HG02981 (cell line): ENCODE results near the gene GABRG3.

Experiments
- ATAC-seq: cut with Tn5 transposase; IDR thresholded peaks from one replicate; pipeline ENCODE4 v1.9.1; 2021; ENCODE audit warnings: mild to moderate bottlenecking, moderate library complexity; ENCODE audit not compliant: unreplicated experiment

The GABRG3 gene

DNA sequence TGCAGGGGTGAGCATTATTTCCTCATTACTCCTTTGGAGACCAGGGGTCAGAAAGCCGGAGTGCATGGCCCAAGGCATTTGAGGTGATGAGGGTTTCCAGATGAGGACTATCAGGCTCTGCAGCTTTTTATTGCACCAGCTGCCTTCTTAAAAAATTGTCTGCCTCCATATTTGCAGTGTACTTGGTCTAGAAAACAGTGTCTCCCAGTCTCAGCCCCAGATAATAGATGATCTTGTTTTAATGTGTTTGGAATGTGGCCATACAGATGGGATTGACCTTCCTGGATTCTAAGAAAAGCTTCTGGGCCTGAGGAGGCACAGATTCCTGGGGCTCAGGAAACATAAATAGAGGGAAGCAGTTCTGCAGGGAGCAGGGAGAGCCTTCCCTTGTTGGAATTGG is 123.3 kb downstream of the GABRG3 start:
- no peak for ATAC-seq

DNA sequence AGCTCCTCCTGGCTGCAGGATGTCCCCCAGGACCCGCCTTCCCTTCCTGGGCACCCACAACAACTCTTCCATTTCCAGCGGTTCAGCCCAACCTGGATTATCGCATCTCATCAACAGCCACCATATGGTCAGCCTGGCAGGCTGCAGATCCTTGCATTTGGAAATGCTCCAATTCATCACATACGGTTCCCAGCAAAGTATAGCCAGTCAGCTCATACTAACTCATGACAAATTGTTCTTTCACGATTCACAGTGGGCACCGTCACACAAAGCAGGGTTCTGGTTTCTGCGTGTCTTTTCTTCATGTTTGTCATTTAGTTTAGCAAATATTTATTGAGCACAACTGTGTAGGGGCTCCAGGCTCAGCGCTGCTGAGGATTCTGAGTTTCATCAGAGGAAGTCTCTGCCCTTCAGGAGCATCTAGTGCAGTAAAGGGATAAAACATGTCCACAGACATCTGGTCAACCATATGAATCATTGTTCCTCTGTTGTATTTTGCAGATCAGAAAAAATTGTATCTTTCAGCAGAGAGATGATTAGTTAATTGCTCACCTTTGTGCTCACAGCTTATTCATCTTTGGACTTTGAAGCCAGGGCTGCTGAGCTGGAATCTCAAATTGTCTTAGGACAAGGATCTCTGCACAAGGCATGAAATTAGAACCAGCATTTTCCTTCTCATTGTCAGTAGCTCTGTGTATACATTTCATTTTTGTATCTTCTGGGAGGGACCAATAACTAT is 125.1 kb downstream of the GABRG3 start:
- no peak for ATAC-seq

DNA sequence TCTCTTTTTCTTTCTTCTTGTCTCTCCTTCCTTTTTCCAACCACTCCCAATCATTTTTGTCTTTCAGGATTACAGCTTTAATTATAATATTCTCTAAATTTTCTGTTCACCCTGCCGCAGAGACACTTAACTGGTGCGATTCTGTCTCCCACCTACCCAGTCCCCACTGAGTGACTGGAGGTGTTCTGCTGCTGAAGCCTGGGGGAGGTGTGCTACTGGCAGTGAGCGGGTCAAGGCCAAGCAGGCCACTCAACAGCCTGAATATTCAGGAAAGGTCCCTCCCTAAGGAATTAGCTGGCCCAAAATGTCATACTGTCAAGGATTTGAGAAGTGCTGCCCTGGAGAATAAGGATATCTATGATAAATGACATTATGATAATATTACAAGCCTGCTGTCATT is 126.5 kb downstream of the GABRG3 start:
- ATAC-seq, result no peak

DNA sequence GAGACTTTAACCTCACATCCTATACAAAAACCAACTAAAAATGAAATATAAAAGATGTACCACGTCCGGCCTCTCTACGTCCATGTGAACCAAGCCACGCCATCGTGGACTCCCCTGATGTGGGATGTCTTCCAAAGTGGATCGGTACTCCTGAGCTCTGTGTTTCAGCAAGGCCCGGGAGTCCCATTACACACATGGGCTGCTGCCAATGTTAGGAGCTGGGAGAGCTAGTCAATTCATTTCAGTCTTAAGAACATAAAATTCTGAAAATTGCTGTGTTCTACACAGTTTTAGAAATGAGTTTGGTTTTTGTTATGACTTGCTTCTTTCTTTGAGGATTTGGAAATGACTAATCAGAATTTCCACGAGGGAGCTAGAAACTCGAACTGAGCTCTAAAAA is 131.0 kb downstream of the GABRG3 start:
- no peak for ATAC-seq

DNA sequence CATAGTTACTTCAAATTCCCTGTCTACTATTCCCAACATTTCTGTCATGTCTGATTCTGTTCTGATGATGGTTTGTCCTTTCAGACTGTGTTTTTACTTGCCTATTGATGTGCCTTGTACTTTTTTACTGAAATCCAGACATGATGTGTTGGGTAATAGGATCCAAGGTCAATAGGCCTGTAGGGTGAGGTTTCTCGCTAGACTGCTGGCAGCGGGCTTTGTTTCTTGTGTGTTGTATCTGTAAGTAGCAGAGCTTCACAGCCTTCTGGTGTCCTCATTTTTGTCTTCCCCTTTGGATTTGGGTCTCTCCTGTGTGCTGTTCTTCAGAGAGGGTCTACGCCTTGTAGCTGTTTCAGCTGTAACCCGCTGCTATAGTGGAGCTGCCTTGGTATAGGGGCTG is 140.3 kb downstream of the GABRG3 start:
- no peak for ATAC-seq

DNA sequence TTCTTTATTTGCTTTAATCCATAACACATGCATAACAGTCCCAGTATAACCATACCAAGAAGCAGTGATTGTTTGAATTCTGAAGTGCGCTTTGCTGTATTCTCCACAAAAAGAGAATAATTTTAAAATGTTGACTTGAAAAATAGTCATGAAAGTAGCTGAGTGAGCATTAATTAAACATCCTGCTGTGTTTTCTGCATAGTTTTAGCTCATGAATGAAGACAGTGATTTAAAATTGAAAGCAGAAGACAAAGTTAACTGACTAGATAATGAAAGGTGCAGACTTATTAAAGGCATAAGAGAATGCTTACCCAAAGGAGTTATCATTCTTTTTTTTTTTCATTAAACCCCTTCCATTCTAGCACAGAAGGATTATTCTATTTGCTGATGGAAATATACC is 143.5 kb downstream of the GABRG3 start:
- ATAC-seq, result no peak

DNA sequence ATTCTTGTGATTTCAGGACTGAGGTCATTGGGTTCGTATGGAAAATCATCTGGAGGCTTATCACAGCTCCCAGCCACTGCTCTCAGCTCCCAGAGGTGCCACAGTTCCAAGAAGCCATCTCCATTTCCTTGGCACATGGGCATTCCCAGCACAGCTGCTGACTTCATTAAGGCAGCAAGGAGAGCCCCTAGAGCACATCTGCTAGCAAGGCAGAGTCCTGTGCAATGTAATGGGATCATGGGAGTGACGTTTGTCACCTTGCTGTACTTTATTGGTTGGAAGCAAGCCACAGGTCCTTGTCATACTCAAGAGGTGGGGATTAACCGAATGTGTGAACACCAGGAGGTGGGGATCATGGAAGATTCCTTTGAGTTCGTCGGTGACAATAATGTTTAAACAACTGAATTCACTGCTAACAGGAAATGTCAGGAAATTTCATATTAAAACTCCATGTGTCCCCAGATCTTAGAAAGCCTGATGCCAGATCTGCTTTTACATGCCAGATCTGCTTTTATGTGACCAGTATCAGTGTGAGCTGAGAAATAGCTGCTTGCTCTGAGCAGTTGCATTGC is 148.8 kb downstream of the GABRG3 start:
- no peak for ATAC-seq

DNA sequence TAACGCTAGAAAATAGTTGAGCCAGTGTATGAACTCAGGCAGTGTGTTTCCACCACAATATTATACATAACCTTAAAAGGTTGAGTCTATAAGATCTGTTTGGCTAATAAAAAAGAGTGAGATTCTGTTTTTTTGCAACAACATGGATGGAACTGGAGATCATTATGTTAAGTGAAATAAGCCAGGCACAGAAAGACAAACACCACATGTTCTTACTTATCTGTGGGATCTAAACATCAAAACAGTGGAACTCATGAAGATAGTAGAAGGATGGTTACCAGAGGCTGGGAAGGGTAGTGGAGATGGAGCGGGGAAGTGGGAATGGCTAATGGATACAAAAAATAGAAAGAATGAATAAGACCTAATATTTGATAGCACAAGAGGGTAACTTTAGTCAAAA is 150.7 kb downstream of the GABRG3 start:
- no peak for ATAC-seq

DNA sequence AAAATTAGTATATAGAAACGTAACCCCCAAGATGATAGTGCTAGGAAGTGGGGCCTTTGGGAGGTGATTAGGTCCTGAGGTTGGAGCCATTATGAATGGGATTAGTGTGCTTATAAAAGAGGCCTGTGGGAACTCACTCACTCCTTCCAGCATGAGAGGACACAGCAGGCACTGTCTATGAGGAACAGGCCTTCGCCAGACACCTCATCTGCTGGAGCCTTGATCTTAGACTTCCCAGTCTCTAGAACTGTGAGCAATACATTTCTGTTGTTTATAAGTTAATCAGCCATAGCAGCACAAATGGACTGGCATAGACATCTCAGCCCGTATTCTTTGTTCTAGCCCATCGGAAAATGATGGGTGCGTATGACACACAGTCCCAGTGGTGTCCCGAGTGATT is 152.3 kb downstream of the GABRG3 start:
- no peak for ATAC-seq

DNA sequence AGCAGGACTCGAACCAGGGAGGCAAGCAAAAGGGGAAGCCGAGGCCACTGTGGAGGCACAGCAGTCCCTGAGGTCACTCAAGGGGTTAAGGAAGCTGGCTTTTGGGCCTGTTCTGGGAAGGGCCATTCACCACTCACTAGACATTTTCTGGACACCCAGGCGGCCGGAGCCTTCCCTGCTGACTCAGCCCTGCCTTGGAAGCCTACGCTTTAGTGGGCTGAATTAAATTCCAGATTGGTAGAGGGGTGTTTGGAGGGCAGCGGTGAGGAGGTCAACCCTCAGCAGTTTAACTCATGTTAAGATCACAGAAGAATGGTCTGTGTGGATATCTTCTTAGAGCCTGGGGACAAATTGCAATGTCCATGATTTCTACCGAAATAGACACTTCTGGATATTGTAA is 152.8 kb downstream of the GABRG3 start:
- ATAC-seq, result no peak

DNA sequence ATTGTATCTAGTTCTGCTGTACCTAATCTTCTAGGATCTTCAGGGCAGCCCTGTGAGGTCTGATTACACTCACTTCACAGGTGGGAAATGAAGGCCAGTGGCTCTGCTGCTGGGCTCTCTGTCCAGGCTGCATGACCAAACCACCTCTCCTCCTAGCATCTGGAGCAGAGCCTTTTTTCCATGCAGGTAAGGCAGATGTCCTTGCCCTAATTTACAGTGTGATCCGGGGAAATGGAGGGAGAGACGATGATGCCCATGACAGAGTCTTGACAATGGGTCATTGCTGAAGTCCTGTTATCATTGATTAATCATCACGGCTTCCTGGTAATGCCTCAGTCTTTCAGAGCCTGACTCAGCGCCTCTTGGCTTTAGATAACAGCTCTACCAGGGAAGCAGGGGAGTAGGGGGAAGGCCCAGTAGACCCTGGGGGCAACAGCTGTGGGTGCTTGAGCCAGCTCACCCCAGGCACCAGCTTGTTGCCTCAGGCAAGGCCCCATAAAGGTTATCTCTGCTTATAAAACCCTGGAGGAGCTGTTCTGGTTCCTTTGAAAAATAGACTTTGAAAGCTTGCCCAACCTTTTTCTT is 153.4 kb downstream of the GABRG3 start:
- no peak for ATAC-seq

DNA sequence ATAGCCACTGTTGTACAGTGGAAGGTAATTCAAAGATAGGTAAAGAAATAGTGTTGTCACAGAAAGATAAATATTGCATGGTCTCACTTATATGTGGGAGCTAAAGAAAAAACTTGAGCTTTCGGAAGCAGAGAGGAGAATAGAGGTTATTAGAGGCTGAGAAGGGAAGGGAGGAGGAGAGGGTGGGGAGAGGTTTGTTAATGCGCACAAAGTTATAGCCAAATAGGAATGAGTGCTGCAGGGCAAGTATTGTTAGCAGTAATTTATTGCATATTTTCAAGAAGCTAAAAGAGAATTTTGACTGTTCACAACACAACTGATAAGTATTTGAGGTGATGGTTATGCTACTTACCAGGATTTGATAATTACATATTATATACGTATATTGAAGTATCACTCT is 154.2 kb downstream of the GABRG3 start:
- ATAC-seq, result no peak

DNA sequence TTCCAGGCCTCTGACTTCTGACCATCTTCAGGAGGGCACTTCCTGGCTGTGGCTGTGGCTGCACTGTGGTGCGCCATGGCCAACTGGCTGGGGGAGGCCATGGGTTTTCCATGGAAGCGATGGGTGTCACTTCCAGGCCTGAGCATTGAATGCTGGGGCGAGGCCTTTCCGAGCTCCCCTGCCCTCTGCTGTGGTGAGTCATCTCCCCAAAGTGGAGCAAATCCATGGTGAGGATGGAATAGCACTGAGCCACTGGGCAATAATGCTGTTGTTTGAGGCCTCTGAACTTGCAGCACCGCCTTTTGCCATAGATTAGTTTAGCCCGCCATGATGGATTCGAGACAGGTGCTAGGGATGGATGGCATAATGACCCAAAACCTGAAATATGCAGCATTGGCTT is 155.5 kb downstream of the GABRG3 start:
- ATAC-seq, result no peak

DNA sequence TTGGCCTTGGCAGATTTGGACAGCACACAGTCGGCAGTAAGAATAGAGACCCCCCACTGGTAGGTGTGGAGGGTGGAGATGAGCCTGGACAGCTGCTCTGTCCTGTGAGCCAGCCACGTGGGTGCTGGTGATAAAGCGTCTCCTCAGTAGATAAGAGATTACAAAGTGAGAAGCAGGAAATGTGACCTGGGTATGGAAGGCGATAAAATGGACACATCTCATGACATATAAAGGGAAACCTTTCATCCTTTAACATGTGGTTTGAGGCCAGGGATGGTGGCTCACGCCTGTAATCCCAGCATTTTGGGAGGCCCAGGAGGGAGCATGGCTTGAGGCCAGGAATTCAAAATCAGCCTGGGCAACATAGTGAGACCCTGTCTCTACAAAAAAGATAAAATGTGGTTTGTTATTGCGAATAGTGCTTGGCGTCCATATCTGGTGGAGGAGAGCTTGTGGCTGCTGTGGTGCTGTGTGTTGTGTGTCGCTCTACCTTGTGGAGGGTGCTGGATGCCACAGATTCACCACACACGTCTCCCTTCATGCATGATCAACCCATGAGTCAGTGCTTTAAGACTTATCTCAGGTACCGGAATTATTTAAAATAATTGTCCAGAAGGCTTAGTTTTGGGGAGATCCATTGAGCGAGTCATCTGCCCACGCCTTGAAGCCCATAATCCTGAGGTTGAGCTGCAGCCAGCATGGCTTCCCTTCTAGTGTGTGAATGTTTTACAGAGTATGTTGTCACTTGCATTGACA is 157.0 kb downstream of the GABRG3 start:
- no peak for ATAC-seq

DNA sequence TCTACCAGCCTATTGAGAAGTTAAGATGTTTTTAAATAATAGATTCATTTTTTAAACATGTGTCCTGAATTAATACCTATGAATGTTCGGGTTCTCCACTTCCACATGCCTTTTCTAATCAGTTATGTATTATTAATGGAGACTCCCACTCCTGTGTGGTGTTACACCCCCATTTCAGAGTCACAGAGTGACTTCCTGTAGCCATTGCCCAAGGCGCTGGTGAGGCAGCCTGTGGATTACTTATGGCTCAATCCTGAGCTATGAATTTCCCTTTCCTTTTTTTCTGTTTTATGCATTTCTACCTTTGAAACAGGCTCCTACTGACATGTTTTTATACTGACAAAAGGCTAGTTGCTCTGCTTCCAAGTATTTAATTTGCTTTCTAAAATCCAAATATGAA is 162.3 kb downstream of the GABRG3 start:
- ATAC-seq, result no peak

DNA sequence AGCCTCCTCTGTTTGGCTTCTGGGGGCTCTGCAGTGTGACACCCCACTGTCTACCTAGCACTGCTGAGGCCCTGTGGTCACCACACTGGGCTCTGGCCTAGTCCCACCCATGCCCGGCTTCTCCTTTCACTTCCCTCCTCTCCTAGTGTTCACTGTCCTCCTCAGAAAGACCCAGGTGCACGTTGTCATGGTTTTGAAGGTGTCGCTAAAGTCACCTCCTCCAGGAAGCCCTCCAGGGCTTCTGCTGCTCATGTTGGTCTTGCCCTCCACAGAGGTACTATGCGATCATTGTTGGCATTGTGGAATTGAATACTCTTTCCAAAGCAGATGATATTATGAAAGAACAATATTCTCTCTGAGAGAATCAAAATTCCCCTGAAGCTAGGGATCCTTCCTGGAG is 163.5 kb downstream of the GABRG3 start:
- ATAC-seq, result no peak

DNA sequence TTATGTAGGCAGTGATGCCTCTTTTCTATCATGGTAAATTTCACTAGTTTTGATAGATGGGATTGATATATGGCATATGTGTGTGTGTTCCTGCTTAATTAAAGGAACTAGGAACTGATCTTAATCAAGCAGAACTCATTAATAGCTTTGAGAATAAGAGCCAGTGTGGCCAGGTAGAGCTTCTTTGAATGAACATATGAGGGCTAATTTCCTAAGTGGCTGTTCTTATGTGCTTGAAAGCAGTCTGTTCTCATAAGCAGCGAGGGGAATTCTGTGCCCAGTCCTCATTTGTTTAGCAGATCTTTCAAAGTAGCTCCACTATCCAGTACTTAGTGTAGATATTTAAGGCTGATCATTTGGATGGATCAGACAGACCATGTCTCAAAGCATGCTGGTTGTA is 164.2 kb downstream of the GABRG3 start:
- no peak for ATAC-seq

DNA sequence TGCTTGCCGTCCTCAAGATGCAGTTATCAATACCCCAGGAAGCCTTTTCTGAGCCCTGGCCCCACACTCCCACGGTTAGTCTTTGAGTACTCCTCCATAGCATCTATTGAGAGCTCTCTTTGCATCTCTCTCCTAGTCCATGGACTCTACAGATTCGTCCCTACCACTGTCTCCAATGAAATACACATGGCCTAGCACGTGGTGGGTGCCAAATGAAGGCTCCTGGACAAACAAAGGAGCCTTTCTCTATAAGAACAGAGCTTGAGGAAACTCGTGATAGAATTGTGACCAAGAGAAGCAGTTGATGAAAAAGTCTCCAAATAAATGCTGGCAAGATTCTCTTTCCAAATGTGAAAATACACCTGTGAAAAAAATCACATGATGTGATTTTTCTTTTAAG is 166.1 kb downstream of the GABRG3 start:
- no peak for ATAC-seq

DNA sequence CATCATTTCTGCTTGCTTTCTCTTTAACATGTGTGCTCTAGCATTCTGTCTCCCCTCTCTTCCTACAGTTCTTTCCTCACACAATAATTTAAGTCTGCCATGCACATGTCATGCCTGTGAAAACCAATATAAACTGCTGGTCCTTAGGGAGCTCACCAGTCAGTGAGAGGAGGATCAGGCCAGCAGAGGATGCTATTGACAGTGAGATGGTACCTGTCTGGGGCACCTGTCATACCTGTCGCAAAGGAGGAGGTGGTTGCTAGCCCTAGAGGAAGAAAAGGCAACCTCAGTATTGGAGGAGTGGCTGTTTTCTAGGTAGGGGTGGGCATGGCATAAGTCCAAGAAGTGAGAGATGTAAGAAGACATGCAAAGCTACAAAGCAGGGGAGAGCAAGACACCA is 194.6 kb downstream of the GABRG3 start:
- no peak for ATAC-seq

DNA sequence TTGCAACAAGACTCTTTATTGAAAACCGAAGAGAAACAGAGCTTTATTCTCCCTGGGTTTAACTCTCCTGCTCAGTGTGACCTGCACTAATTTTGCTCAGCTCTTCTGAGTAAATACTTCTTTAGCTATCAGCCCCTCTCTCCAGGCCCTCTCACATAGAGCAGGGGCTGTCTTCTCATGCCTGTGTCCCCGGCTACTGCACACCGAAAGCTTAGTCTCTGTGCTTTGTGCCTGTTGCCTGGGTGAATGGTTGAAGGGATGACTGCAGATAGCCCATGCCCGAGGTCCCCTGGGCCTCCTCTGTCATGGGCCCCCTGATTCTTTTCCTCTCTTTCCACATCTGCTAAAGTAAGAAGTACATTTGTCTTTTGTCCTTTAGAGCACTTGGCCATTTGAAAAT is 195.9 kb downstream of the GABRG3 start:
- ATAC-seq, result no peak

DNA sequence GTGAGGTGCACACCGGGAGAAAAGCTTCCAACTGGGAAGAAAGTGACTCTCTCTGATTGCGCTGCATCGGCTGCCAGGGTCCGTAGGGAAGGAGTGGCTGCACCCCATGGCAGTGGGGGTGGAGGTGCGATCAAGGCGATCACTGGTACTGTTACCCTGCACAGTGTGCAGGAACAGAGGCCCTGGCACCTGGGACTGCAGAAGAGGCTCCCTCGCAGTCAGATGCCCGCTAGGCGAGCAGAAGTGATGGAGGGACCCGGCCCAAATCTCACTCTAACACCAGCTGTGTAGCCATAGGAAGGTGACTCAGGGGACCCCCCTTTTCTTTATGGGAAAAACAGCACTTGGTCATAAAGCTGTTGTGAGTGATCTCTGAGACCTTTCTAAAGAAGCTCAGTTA is 196.8 kb downstream of the GABRG3 start:
- ATAC-seq, result no peak

DNA sequence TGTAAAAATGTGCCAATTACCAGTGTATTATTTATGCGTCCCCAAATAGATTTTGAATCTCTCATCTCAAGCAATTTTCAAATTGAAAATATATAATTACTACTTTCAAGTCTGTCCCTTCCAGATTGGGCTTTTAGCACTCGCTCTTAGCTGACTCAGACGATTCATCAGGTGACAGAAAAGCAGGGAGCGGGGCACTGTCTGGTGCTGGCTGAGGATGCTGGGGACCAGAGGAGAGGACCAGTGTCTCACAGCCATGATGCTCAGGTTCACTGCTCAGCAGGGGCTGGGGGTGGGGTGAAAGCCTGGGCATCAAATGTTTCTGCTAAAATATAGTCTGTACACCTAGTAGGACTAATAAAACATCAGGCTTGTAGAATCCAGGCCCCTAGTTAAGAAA is 199.9 kb downstream of the GABRG3 start:
- ATAC-seq, result no peak
